RWPE1 (cell line): Measurements from ENCODE around the gene POU6F2.

ENCODE experiments used
- CTCF ChIA-PET: fragments of 350-600 bp; sonication (Branson Sonifier 250); formaldehyde crosslinking; extraction: SDS; loops from one replicate; lab custom pipeline; 2021; lab: Yijun Ruan, JAX
- POLR2A ChIA-PET: fragments of 400-600 bp; formaldehyde crosslinking; extraction: SDS; loops from one replicate; lab custom pipeline; 2020; ENCODE audit warnings: antibody characterized with exemption; ENCODE audit not compliant: low non-redundant PET; lab: Yijun Ruan, JAX
- DNase-seq: peaks from one replicate; pipeline ENCODE4 v3.0.0; 2012; ENCODE audit warnings: low spot score
- H3K27ac ChIP-seq: fragments of 450-650 bp; 2 replicates; pipeline ENCODE4 v1.5.1; 2017
- TF ChIP-seq, protein P1 (sequence below): fragments of 450-650 bp; conservative IDR thresholded peaks from 2 replicates; pipeline ENCODE4 v1.5.1; 2017; ENCODE audit warnings: low read depth, mild to moderate bottlenecking

The POU6F2 gene

GRCh38 chr7:39033885-39034624, 56.3 kb downstream of the POU6F2 start:
- TF ChIP-seq, protein P1, sequence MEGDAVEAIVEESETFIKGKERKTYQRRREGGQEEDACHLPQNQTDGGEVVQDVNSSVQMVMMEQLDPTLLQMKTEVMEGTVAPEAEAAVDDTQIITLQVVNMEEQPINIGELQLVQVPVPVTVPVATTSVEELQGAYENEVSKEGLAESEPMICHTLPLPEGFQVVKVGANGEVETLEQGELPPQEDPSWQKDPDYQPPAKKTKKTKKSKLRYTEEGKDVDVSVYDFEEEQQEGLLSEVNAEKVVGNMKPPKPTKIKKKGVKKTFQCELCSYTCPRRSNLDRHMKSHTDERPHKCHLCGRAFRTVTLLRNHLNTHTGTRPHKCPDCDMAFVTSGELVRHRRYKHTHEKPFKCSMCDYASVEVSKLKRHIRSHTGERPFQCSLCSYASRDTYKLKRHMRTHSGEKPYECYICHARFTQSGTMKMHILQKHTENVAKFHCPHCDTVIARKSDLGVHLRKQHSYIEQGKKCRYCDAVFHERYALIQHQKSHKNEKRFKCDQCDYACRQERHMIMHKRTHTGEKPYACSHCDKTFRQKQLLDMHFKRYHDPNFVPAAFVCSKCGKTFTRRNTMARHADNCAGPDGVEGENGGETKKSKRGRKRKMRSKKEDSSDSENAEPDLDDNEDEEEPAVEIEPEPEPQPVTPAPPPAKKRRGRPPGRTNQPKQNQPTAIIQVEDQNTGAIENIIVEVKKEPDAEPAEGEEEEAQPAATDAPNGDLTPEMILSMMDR: no peak
- POLR2A ChIA-PET: no interaction called here
- no peak overlapping the region for H3K27ac ChIP-seq
- CTCF ChIA-PET: no interaction called here
- no peak for DNase-seq

GRCh38 chr7:39035156-39035555, 57.4 kb downstream of the POU6F2 start:
- ChIA-PET CTCF (interaction anchor here (0.6 kb wide), 1 partner anchor 1526 kb away, joined by 7 read pairs; no protein-coding TSS in a partner anchor), POLR2A (no interaction called here)
- no peak for DNase-seq
- no peak overlapping the region for H3K27ac ChIP-seq
- TF ChIP-seq, protein P1: no peak

- H3K27ac ChIP-seq: no peak overlapping the region
- ChIA-PET POLR2A (no interaction called here), CTCF (no interaction called here)
- no peak for DNase-seq
- TF ChIP-seq, protein P1: no peak
Observed at GRCh38 chr7:39035903-39036302, 58.2 kb downstream of the POU6F2 start.

GRCh38 chr7:39042670-39043069, 65.0 kb downstream of the POU6F2 start:
- TF ChIP-seq, protein P1: no peak
- no peak for DNase-seq
- ChIA-PET CTCF (no interaction called here), POLR2A (no interaction called here)
- no peak overlapping the region for H3K27ac ChIP-seq

- DNase-seq: no peak
- TF ChIP-seq, protein P1: no peak
- ChIA-PET POLR2A (no interaction called here), CTCF (no interaction called here)
- no peak overlapping the region for H3K27ac ChIP-seq
Observed at GRCh38 chr7:39043531-39043930, 65.8 kb downstream of the POU6F2 start.

- H3K27ac ChIP-seq: no peak overlapping the region
- DNase-seq: no peak
- TF ChIP-seq, protein P1: no peak
- ChIA-PET CTCF (no interaction called here), POLR2A (no interaction called here)
Observed at GRCh38 chr7:39044489-39044888, 66.8 kb downstream of the POU6F2 start.
